Measurements from ENCODE around the gene NHLH1. TPM values are rescaled to one million over a fixed set of nuclear protein-coding genes. Genes with fewer than 3 reads are reported as not detected.

NHLH1 gene
- total RNA-seq, 3 donors from 2014 or later (not counting 1 experiment from before 2014, with no cell fraction given): 0.13 to 0.16 TPM; not detected in 1

DNA sequence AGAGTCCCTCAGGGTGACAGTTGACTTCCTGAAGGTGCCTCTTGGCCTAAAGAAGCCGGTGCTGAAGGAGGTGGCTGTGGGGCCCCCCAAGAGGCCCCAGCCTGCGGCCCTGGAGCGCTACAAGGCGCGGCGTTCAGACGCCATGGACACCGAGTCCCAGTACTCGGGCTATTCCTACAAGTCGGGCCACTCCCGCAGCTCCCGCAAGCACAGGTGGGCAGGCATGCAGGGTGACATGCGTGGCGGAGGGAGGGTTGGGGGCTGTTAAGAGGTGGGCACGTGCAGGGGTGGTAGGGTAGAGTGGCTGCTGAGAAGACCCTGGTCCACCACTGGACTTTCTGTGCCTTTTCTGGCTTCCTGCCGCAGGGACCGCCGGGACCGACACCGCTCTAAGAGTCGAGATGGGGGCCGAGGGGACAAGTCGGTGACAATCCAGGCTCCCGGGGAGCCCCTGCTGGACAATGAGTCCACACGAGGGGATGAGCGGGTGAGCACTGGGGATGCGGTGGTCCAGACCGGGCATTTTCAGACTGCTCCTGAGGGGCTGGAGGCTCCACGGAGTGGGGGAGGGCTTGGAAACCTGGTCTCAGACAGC lies 48.9 kb downstream of the NHLH1 start:
- no peak overlapping the region for H3K4me3 Mint-ChIP-seq
- intact Hi-C loops (cut with micrococcal nuclease): no loop called here
- WGBS (ENCODE audit: insufficient coverage): 96% methylated on average over 29 of the region's 29 CpGs
- DNase-seq: no peak
- H3K9me3 Mint-ChIP-seq: no peaks in the 10 kb centered on the region
- ATAC-seq: no peak
- TF ChIP-seq, protein P1, sequence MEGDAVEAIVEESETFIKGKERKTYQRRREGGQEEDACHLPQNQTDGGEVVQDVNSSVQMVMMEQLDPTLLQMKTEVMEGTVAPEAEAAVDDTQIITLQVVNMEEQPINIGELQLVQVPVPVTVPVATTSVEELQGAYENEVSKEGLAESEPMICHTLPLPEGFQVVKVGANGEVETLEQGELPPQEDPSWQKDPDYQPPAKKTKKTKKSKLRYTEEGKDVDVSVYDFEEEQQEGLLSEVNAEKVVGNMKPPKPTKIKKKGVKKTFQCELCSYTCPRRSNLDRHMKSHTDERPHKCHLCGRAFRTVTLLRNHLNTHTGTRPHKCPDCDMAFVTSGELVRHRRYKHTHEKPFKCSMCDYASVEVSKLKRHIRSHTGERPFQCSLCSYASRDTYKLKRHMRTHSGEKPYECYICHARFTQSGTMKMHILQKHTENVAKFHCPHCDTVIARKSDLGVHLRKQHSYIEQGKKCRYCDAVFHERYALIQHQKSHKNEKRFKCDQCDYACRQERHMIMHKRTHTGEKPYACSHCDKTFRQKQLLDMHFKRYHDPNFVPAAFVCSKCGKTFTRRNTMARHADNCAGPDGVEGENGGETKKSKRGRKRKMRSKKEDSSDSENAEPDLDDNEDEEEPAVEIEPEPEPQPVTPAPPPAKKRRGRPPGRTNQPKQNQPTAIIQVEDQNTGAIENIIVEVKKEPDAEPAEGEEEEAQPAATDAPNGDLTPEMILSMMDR (IDR thresholded peaks at IDR 0.05): no peak
- H3K27ac Mint-ChIP-seq: no peak overlapping the region
- peaks cover 0 to 3% of the 10 kb centered on the region in 2 donors for H3K27me3 Mint-ChIP-seq (ENCODE audit: low read depth in 2 of 2)
- Histone ChIP-seq H3K9me3 (ENCODE audit: control insufficient read depth, insufficient read depth, low read length) (no peaks in the 10 kb centered on the region), H3K4me3 (ENCODE audit: low read length) (no peak overlapping the region), H3K27ac (ENCODE audit: low read length) (no peak overlapping the region), H3K4me1 (ENCODE audit: control insufficient read depth, insufficient read depth, low read length) (no peaks in the 10 kb centered on the region), H3K36me3 (ENCODE audit: control insufficient read depth, insufficient read depth, low read length) (no peaks in the 10 kb centered on the region), H3K27me3 (ENCODE audit: control insufficient read depth, insufficient read depth, low read length) (no peaks in the 10 kb centered on the region)
- H3K36me3 Mint-ChIP-seq: no peaks in the 10 kb centered on the region
- H3K4me1 Mint-ChIP-seq: no peaks in the 10 kb centered on the region

DNA sequence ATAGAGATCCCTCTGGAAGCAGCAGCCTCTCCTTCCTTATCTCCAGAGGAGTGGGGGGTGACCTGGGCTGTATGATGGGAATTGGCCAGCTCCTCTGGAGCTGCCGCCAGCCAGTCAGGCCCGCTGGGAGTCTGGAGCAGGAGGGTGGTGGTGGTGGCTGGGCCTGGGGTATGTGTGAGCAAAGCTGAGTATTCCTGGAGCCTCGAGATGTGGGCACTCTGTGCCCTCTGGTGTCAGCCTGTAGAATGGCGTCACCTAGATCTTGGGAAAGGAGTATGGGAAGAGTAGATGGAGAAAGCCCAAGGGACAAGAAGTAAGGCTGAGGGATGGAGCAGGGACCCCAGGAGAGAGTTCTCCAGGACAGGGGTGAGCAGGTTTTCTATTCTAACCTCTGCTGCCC lies 49.5 kb downstream of the NHLH1 start:
- H3K36me3 Mint-ChIP-seq: no peaks in the 10 kb centered on the region

DNA sequence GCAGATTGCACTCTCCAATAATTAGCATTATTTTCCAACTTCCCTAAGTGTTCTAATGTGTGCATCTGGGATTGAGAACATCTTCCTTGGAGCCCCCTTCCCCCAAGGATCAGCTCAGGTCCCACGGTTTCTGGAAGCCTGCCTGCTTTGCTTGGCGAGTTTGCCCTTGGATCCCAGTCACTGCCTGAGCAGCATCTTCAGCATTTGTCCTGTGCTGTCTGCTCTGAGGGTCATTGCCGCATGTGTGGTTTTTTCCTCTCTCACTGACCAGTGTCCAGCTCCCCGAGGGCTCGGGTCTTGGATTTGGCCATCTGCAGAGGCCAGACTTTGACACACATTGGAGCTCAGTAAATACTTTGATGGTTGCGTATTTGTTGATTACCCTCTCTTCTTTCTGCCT lies 51.6 kb downstream of the NHLH1 start:
- H3K27me3 ChIP-seq (ENCODE audit: control insufficient read depth, insufficient read depth, low read length): no peaks in the 10 kb centered on the region
- DNase-seq (no peak), ATAC-seq (no peak)
- H3K9me3 ChIP-seq (ENCODE audit: control insufficient read depth, insufficient read depth, low read length): no peaks in the 10 kb centered on the region
- 88% methylated on average over 6 of the region's 6 CpGs for WGBS (ENCODE audit: insufficient coverage)
- H3K4me3 Mint-ChIP-seq: no peak overlapping the region
- no peaks in the 10 kb centered on the region for H3K4me1 ChIP-seq (ENCODE audit: control insufficient read depth, insufficient read depth, low read length)
- H3K4me1 Mint-ChIP-seq: no peaks in the 10 kb centered on the region
- peaks cover 0 to 3% of the 10 kb centered on the region in 2 donors for H3K27me3 Mint-ChIP-seq (ENCODE audit: low read depth in 2 of 2)
- no peaks in the 10 kb centered on the region for H3K9me3 Mint-ChIP-seq
- intact Hi-C loops (cut with micrococcal nuclease): no loop called here
- no peak overlapping the region for H3K27ac ChIP-seq (ENCODE audit: low read length)
- H3K36me3 Mint-ChIP-seq: no peaks in the 10 kb centered on the region
- no peak overlapping the region for H3K27ac Mint-ChIP-seq
- no peak overlapping the region for H3K4me3 ChIP-seq (ENCODE audit: low read length)
- H3K36me3 ChIP-seq (ENCODE audit: control insufficient read depth, insufficient read depth, low read length): no peaks in the 10 kb centered on the region
- TF ChIP-seq, protein P1 (IDR thresholded peaks at IDR 0.05): no peak

More for the DNA sequence above, 49.5 kb downstream of the NHLH1 start:
- Histone ChIP-seq H3K27me3 (ENCODE audit: control insufficient read depth, insufficient read depth, low read length) (no peaks in the 10 kb centered on the region), H3K27ac (ENCODE audit: low read length) (no peak overlapping the region), H3K9me3 (ENCODE audit: control insufficient read depth, insufficient read depth, low read length) (no peaks in the 10 kb centered on the region), H3K4me3 (ENCODE audit: low read length) (no peak overlapping the region), H3K4me1 (ENCODE audit: control insufficient read depth, insufficient read depth, low read length) (no peaks in the 10 kb centered on the region), H3K36me3 (ENCODE audit: control insufficient read depth, insufficient read depth, low read length) (no peaks in the 10 kb centered on the region)
- 91% methylated on average over 4 of the region's 4 CpGs for WGBS (ENCODE audit: insufficient coverage)
- Mint-ChIP-seq H3K9me3 (no peaks in the 10 kb centered on the region), H3K4me3 (no peak overlapping the region), H3K4me1 (no peaks in the 10 kb centered on the region), H3K27me3 (ENCODE audit: low read depth in 2 of 2) (peaks cover 0 to 3% of the 10 kb centered on the region in 2 donors), H3K27ac (no peak overlapping the region)
- intact Hi-C loops (cut with micrococcal nuclease): no loop called here
- TF ChIP-seq, protein P1 (IDR thresholded peaks at IDR 0.05): no peak
- ATAC-seq (no peak), DNase-seq (no peak)
